SKM-1 treated with dmso at 0.1 percent for 144 hours (cell line): ENCODE measurements around the gene SCT.

Experiments
- DNase-seq: peaks from one replicate; lab custom pipeline; 2025; ENCODE audit not compliant: unreplicated experiment; lab: John Stamatoyannopoulos, UW

Gene SCT

DNA sequence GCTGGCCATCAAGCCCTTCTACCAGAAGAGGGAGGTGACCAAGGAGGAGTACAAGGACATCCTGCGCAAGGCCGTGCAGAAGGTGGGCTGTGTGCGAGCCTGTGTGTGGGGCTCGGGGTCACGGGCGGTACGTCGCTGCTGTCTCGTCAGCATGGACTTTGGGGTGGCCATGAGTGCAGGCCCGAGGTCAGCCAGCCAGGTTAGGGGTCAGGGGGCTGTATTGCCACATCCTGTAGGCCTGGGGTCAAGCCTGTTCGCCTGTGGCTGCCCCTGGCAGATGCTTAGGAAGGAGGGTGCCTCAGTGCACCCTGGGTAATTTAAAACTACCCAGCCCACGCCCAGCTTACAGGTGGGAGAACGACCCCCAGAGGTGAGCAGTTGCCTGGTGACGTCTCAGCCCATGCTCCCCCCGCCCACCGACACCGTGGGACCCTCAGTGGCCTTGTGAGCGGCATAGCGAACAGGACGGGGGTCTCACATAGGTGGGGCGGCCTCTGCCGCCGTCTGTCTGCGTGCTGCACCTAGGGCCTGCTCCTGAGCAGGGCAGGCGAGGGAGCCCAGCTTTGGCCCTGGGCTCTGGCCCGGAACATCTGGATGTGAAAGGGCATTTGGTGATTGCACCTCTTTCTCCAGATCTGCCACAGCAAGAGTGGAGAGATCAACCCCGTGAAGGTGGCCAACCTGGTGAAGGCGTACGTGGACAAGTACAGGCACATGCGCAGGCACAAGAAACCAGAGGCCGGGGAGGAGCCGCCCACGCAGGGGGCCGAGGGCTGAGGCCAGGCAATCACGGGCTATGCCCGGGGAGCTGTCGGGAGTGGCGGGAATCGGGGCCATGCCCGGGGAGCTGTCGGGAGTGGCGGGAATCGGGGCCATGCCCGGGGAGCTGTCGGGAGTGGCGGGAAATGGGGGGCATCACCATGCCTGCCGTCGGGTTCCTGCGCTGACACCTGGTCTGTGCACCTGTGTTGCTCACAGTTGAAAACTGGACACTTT, 15.7 kb downstream of the SCT start:
- DNase-seq, result no peak

DNA sequence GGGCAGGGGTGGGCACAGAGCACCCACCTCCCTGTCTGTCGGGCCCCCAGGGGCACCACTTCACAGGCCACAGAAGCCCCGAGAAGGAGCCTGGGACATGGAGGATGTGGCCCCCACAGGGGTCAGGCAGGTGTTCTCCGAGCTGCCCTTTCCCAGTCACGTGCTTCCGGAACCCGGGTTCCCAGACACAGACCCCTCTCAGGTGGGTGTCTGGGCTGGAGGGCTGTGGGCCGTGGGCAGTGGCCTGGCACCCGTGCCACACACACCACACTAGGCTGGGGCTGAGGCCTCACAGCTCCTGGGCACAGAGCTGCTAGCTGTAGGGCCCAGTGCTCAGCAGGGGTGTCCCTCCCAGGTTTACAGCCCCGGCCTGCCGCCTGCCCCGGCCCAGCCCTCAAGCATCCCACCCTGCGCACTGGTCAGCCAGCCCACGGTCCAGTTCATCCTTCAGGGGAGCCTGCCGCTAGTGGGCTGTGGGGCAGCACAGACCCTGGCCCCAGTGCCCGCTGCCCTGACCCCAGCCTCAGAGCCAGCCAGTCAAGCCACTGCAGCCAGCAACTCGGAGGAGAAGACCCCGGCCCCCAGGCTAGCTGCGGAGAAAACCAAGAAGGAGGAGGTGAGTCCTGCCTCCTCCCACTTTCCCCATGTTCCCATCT, 16.7 kb downstream of the SCT start:
- DNase-seq, result no peak

DNA sequence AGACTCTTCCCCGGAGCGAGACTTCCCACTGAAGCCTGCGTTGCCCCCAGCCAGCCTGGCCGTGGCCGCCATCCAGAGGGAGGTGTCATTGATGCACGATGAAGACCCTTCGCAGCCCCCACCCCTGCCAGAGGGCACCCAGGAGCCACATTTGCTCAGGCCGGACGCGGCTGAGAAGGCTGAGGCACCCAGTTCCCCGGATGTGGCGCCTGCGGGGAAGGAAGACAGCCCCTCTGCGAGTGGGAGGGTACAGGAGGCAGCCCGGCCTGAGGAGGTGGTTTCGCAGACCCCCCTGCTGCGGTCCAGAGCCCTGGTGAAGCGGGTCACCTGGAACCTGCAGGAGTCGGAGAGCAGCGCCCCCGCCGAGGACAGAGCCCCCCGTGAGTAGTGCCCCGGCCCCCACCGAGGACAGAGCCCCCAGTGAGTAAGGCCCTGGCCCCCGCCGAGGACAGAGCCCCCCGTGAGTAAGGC, 17.6 kb downstream of the SCT start:
- DNase-seq, result no peak

DNA sequence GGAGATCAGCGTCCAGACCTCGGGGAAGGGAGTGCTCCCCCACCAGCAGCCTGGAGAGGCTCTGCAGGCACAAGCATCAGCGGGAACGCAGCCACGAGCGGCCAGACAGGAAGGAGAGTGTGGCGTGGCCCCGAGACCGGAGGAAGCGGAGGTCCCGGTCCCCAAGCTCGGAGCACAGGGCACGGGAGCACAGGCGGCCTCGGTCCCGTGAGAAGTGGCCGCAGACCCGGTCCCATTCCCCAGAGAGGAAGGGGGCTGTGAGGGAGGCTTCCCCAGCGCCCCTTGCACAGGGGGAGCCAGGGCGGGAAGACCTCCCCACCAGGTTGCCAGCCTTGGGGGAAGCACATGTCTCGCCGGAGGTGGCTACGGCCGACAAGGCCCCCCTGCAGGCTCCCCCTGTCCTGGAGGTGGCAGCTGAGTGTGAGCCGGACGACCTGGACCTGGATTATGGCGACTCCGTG, 18.2 kb downstream of the SCT start:
- DNase-seq, result no peak

DNA sequence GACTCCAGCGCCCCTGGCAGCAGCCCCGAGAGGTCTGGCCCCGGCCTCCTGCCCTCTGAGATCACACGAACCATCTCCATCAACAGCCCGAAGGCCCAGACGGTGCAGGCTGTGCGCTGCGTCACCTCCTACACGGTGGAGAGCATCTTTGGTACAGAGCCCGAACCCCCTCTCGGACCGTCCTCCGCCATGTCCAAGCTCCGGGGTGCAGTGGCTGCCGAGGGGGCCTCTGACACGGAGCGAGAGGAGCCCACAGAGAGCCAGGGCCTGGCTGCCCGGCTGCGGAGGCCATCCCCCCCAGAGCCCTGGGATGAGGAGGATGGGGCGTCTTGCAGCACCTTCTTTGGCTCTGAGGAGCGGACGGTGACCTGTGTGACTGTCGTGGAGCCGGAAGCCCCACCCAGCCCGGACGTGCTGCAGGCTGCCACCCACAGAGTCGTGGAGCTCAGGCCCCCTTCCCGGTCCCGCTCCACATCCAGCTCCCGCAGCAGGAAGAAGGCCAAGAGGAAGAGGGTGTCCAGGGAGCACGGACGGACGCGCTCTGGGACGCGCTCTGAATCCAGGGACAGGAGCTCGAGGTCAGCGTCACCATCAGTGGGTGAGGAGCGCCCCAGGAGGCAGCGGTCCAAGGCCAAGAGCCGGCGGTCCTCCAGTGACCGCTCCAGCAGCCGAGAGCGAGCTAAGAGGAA, 18.9 kb downstream of the SCT start:
- no peak for DNase-seq

DNA sequence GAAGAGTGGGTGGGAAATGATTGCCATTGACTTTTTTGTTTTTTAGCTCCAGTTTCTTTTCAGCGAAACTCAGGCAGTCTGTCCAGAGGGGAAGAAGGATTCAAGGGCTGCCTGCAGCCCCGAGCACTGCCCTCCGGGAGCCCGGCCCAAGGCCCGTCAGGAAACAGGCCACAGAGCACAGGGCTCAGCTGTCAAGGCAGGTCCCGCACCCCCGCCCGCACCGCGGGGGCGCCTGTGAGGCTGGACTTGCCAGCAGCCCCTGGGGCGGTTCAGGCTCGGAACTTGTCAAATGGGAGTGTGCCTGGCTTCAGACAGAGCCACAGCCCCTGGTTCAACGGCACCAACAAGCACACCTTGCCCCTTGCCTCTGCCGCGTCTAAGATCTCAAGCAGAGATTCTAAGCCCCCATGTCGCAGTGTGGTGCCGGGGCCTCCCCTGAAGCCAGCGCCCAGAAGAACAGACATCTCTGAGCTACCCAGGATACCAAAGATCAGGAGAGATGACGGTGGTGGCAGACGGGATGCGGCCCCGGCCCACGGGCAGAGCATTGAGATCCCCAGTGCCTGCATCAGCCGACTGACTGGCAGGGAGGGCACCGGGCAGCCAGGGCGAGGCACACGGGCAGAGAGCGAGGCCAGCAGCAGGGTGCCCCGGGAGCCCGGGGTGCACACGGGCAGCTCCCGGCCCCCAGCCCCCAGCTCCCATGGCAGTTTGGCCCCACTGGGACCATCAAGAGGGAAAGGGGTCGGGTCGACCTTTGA, 19.8 kb downstream of the SCT start:
- DNase-seq, result no peak

DNA sequence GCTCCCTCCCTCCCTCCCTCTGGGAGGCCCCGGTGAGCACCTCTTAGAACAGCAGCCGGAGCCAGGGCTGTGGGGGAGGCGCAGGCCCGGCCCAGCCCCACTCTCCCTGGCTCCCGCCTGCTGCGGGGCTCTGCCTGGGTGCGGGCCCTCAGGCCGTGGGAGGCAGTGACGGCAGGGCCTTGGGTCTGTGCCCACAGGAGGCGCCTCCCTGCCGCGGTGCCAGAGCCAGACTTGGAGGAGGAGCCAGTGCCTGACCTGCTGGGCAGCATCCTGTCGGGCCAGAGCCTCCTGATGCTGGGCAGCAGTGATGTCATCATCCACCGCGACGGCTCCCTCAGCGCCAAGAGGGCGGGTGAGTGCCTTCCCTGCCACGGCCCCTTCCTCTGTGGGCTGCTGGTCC, 20.7 kb downstream of the SCT start:
- DNase-seq, result no peak

DNA sequence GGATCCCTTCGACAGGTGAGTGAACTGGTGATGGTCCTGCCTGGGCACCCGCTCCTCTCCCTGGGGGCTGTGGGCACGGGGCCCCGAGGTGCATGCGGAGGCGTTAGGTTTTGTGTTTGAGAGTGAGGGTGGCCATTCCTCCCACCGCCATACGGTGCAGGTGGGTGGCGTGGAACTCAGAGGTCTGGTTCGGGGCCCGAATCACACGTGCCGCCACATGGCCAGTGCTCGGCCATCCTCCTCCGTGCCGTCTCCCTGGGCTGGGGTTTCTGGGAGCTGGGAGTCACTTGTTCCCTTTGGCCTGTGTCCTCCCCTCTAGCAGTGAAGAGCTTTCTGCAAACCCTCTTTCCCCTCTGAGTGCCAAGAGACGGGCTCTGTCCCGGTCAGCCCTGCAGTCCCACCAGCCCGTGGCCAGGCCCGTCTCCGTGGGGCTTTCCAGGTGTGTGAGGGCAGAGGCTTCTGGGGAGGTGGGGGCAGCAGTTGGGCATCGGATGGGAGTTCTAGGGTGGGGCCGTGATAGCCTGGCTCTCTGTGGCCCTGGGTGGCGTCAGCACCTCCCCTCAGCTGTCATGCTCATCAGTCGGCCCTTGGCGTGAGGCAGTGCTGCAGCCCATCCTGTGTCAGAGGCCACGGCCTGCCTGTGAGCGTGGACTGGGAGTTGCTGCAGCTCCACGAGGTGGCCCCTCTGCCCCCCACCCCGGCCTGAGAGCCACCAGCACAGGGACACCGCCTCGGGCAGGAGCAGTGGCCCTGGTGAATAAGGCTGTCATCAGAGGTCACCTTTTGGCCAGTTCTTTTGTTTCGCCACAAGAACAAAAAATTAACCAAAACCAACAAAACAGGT, 21.5 kb downstream of the SCT start:
- no peak for DNase-seq

DNA sequence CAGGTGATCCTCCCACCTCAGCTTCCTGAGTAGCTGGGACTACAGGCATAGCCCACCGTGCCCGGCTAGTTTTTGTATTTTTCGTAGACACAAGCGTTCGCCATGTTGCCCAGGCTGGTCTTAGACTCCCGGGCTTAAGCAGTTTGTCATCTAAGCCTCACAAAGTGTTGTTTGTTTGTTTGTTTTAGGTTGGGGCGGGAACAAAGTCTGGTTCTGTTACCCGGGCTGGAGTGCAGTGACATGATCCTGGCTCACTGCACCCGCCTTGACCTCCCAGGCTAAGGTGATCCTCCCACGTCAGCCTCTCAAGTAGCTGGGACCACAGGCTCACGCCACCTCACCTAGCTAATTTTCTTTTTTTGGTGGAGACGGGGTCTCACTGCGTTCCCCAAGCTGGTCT, 23.8 kb downstream of the SCT start:
- DNase-seq, result no peak

DNA sequence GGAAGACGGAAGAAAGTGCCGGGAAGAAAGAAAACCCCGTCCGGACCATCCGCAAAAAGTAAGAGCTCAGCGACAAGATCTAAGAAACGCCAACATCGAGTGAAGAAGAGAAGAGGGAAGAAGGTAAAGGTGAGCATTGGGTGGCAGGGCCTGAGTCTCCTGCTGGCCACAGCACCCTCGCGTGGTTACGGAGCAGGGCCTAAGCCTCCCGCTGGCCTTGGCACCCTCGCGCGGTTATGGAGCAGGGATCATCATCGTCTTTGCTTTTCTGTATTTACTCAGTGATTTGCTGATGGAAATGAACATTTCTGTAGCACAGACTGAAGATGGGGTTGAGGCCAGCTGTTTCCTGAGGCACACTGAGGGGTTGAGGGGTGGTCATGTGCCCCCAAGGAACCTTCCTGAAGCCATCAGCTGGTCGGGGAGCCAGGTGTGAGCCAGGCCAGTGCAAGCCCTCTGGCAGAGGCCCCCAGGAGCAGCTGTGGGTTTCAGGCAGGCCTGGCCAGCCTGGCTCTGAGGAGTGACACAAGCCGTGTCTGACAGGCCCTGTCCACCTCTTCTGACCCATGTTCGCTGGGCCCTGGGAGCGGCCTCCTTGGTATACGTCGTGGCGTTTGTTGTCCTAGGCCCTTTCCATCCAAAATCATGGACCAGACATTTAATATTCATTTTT, 25.3 kb downstream of the SCT start:
- DNase-seq, result no peak

DNA sequence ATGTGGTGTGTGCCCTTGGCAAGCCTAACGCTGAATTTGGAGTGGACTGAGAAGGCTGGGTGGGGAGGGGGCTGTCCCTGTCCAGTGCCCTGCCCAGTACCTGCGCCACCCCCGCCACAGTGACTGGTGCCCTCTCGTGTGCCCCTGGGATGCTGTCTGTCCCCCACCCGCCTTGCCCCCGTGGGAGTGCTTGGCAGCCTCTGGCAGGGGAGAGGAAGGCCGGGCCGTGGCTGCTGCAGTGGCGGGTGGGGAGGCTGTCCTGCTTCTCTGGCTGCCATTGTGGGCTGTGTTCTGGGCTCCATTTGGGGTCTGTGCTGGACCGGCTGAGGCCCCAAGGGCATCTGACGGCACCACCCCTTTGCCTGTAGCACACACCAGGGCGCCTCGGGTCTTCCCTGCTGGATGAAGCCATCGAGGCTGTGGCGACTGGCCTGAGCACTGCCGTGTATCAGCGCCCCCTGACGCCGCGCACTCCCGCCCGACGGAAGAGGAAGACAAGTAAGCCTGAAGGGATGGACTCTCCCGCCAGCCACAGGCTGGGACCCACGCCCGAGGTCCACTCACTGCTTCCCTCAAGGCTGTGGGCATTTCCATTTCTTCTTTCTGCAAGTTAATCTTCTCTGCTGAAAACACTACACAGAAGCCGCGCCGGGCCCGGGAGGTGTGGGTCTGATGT, 28.8 kb downstream of the SCT start:
- DNase-seq, result no peak

DNA sequence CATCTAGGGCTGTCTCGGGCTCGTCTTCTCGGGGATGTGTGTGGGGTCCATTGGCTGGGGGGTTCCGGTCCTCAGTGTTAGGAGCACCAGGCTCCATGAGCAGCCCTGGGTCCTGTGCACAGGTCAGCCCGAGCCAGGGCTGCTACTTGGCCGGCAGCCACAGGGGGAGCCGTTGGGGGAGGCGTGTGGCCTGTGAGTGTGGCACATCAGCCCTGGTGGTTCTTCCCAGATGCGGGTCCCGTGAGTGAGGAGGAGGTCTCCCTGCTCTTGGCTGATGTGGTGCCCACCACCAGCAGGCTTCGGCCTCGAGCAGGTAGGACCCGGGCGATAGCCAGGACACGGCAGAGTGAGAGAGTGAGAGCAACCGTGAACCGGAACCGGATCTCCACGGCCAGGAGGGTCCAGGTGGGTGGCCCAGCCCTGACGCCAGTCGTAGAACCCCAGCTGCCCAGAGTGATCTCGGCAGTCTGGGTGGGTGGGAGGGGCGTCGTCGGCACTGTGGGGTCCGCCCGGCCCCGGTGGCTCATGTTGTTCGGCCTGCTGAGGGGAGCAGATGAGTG, 29.7 kb downstream of the SCT start:
- DNase-seq, result no peak

DNA sequence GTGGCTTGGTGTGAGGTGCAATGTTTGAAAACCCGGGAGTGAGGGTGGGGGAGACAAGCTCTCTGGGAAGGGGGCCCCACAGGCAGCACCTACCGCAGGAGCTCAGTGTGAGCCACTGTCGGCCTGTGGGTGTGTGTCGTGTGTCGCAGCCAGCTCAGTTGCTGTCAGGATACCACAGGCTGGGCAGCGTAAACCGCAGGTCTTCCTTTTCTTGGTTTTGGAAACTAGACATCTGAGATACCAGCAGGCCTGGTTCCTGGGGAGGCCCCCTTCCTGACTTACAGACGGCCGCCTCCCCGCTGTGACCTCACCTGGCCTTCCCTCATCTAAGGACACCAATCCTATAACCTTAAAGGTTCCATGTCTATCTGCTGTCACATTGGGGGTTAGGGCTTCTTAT, 30.6 kb downstream of the SCT start:
- no peak for DNase-seq

DNA sequence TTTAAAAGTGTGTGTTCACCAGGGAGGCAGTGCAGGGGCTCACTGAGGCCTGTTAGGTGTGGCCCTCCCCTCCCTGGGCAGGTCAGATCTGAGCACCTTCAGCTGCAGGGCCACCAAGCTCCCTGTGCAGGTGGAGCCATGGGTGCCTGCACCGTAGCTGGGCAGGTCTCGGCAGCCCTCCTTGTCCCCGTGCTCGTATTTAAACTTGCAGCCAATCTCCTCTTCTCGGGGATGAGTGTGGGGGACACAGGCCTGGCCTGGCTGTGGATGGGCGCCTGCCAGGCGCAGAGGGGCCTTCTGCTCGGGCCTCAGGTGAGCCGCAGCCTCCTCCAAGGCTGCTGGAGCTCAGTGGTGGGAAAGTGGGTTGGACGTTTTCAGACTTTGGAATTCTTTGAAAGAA, 31.6 kb downstream of the SCT start:
- DNase-seq, result no peak

DNA sequence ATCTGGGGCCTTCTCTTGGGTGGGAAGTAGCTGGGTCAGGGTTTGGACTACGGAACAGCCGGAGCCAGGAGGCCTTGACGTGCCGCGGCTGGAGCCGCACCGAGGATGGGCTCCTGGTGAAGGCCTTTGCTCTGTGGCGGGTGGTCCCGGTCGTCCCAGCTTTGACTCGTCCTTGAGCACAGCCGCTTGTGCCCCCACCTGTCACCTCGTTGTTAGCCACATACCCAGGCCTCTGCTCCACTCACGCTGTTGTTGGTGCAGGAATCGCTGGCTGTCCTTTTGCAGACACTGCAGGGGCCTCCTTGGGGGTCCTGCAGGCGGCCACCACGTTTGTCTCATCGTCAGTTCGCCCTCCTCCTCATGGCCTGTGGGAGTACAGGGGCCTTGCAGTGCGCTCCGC, 33.6 kb downstream of the SCT start:
- DNase-seq, result no peak

DNA sequence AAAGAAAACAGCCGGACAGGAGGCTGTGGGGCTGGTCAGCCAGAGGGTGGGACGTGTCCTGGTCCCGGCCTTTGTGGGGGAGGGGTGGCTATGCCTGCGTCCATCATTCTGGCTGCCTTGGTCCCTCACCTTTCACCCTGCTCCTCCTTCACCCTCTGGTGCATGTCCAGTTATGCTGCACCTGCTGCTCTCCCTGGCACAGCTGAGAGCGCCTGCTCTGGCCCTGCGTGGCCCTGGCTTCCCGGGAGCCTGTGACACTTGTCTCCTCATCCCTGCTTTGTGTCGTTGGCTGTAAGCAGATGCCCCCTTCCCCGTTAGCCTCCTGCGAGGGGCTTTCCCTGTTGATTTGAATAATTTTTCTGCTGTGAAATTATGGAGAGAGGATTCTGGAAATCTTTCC, 34.1 kb downstream of the SCT start:
- no peak for DNase-seq

DNA sequence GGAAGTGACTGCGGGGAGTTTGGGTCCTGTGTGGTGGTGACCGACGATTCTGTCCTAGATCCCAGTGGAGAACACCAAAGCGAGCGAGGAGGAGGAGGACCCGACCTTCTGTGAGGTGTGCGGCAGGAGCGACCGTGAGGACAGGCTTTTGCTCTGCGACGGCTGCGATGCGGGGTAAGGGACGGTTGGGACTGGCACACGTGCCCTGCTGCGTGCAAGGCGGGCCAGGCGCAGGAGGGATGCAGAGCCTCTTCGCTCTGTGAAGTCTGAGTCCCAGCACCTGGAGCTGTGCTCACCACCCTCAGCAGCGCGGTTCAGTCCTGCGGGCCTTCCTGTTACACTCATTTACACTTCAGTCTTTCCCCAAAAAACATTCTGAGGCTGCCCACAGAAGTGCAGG, 34.5 kb downstream of the SCT start:
- DNase-seq, result no peak

DNA sequence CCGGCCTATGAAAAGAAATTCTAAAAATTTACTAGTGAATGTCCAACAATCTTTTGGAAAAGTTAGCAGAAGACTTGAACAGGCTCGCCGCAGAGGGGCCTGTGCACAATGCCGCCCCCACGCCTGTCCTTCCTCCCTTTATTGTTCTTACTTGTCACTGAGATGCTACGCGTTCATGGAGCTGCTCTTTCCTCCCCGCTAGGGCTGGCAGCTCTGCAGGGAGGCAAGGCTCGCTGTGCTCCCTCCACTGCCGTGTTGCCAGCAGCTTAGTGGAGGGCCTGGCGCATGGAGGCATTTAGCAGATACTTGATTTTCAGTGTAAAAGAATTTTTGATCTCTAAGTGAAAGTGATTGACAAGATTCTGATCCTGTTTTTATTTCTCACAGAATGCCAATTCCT, 36.0 kb downstream of the SCT start:
- DNase-seq, result no peak

DNA sequence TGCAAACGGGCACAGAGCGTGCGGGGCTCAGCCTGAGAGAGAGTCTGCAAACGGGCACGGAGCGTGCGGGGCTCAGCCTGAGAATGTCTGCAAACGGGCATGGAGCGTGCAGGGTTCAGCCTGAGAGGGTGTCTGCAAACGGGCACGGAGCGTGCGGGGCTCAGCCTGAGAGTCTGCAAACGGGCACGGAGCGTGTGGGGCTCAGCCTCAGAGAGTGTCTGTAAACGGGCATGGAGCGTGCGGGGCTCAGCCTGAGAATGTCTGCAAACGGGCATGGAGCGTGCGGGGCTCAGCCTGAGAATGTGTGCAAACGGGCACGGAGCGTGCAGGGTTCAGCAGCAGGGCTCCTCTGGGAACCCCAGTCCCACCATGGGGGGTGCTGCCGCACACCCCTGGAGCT, 37.2 kb downstream of the SCT start:
- no peak for DNase-seq
